GM19467 (cell line): ENCODE measurements around the gene PIGU.
"Not testable (repeated sequence)": the region's sequence is repeated elsewhere in the genome, so short reads cannot be mapped to it uniquely, and the experiment has no call there.

Source experiments
- ATAC-seq: cut with Tn5 transposase; IDR thresholded peaks from one replicate; pipeline ENCODE4 v1.9.1; 2021; ENCODE audit warnings: mild to moderate bottlenecking, moderate library complexity; ENCODE audit not compliant: unreplicated experiment

PIGU gene

DNA sequence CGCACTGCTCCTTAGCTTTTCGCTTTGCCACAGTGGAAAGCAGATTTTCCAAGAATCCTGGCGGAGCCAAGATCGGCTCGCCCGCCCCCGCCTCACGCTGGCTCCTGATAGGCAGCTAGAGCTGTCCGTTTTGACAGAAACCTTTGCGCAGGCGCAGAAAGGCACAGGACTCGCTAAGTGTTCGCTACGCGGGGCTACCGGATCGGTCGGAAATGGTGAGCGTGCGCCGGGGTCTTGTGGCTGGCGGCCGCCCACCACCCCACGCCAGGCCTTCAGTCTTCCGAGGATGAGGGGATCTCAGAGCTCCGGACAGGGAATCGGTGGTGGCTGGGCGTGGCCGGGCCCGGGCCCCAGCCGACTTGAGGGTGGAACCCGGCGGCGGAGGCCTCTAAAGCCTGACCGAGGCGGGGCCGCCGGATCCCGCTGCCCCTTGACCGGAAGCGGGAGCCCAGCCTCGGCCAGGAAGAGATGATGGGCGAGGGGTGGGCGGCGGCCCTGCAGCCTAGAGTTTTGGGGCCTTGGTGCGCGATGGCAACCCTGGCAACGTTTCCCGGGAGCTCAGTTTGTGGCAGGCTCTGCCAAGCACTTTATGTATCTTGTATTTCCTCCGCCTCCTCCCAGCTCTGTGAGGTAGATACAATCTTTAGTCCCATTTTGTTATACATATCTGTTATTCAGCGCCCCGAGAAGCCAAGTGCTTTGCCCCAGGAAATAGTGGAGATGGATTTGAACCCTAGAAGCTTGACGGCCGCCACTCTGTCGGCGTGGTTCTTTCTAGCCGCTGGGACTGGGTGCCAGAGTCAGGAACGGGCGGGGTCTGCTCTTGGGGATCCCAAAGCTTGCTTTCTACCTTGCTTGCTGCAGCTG lies 160.4 kb downstream of the PIGU start, which contains the start of gene DYNLRB1:
Gene DYNLRB1, plus strand, starts transcription at position 176 of the 867 bp plus-strand sequence. Its CDS starts 37 bp downstream, at position 213.
- ATAC-seq = peak; percentile 68

DNA sequence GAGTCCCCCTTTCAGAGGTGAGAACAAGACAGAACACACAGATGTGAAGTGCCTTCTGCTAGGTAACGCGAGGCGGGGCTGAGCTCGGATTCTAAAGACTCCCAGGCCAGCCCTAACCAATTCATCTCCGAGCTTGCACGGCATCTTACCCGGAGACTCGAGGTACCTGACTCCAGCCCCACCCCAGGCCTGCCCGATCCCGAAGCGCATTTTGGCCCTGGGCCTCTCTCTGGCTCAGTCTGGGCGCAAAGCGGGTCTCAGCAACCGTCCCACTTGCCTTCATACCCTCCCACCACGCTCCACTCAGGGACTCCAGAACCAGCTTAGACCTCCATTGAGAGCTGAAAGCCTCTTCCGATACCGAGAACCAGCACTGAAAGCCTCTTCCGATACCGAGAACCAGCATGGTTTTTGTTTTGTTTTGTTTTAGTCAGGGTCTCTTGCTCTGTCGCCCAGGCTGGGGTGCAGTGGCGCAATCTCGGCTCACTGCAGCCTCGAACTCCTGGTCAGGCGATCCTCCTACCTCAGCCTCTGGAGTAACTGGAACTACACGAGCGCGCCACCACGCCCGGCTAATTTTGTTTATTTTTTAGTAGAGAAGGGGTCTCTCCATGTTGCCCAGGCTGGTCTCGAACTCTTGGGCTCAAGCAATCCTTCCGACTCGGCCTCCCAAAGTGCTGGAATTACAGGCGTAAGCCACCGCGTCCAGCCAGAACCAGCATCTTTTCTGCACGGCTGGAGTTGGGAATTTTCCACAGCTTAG lies 161.2 kb downstream of the PIGU start:
- peak; percentile 43 for ATAC-seq

DNA sequence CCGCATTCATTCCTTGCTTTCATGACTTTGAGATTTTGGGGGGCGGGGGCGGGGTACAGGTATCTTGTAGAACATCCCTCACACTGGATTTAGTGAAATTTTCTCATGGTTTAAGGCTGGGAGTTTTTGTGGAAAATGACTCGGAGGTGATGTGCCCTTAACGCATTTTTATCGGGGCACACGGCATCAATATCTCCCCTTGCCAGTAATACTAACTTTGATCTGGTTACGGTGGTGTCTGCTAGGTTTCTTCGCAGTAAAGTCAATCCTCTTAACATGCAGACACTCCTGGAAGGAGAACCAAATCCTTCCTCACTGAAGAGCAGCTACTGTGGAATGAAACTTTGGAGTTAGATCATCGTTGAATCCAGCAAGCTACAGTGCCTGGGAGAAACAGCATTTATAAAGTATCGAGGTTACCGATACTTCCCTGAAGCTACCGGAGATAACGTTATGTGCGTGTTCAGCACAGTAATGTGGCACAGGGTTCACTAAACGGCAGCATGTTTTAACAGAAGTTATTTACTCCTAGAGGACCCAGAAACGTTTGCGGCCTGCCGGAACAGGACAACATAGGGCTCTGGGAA lies 161.9 kb downstream of the PIGU start:
- ATAC-seq = no peak

DNA sequence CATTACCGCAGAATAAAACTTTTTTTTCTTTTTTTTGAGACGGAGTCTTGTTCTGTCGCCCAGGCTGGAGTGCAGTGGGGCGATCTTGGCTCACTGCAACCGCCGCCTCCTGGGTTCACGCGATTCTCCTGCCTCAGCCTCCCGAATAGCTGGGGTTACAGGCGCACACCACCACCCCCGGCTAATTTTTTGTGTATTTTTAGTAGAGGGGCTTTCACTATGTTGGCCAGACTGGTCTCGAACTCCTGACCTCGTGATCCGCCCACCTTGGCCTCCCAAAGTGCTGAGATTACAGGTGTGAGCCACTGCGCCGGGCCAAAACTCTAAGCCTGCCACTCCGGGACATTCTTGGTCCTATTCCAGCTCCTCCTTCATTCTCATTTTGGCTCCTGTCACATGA lies 162.9 kb downstream of the PIGU start:
- ATAC-seq = not testable (repeated sequence)

DNA sequence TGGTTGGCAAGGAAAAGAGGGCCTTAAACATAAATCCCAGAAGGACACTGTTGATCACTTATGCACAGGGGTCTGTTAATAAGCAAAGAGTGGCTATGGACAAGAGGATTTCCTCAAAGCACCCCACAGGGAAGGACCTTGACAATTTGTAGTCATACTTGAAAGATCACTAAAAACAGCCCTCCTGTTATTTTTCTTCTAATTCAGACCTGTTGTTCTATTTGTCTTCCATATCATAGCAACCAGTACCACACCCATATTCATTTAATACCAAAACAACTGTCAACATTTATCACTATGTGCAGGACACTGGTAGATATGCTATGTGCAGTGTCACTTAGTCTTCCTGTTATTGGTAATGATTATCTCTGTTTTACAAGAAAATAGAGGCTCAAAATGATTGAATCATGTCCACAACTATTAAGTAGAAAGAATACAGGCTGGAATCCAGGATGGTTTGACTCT lies 163.9 kb downstream of the PIGU start:
- ATAC-seq = no peak

DNA sequence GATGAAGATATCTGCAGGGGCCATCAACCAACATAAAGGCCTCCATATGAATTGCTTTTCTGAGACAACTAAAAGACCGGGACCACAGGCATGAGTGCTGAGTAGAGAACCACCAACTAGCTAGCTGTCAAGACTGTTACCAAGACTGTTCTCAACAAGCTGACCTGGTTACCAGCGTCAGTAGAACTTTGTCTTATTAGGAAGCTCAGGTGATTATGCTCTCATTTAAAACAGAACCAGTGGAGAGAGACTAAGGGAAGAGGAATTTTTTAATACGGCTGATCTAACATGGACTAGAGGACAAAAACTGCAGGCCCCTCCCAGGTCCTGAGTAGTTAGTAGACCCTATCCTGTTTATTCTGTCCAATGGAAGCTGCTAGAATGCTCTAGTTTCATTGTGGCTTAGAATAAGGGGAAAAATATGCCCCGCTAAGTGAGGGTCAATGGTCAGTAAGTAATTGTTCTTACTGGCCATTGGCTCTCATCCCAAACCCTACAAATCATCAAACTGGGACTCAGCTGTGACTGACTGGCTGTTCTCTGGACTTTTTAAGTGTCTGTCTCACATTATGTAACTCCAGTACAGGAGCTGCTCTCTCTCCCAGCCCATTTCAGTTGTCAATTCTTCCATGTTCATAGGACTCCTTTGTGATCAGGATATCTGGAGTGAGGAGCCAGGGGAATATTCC lies 164.5 kb downstream of the PIGU start:
- no peak for ATAC-seq

DNA sequence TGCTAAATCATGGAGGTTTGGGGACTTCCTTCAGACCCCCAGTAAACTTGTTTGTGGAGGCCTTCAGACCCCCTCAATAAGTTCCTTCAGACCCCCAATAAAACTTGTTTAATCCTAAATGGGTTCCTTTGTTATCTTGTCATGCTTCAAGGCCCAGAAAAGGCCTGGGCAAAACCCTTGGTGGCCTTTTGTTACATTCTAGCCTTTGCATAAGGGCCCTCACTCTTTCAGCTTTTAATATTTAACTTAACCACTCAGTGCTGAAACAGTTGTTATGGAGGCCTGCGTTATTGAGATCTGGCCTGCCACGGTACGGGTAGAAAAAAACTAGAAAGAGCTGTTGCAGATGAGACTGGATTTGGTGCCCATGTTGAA lies 165.0 kb downstream of the PIGU start:
- ATAC-seq = no peak

DNA sequence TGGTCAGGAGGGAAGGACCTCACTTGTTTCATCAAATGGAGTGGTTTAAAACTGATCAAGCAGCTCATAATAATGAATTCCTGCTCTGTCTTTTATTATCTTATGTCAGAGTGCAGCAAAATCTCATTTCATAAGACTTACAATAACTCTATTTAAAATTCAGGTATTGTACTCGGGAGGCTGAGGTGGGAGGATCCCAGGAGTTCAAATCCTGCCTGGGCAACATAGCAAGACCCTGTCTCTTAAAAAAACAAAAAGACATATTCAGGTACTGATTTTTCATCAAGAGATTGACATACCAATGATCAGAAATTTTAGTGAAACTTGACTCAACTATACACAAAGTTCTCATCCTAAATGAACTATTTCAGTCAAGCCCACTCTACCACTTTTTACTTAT lies 166.3 kb downstream of the PIGU start:
- no peak for ATAC-seq
